Left lobe of liver (tissue), 2 donors: ENCODE measurements around the gene ECD. TPM values are rescaled to one million over a fixed set of nuclear protein-coding genes. Genes with fewer than 3 reads are reported as not detected.
"Not testable (repeated sequence)": the region's sequence is repeated elsewhere in the genome, so short reads cannot be mapped to it uniquely, and the experiment has no call there.

ENCODE experiments used
- ATAC-seq: fragments of 200-7000 bp; cut with Tn5 transposase; one replicate; pipeline ENCODE4 v1.9.1; 2020; ENCODE audit warnings: mild to moderate bottlenecking, moderate library complexity
- DNase-seq: peaks from one replicate; pipeline ENCODE4 v3.0.0-alpha.2; 2020; ENCODE audit warnings: low spot score
- total RNA-seq: library from RNA; stranded (reverse); gene quantifications from one replicate; pipeline ENCODE4 v1.2.1, GENCODE V29; 2021
- donor health status: DM: no; HTN: no; CAD: no; lungs with moderate emphysema.
- donor health status: DM: no; HTN: yes; CAD: no.

ECD gene
- total RNA-seq, 1 donor from 2014 or later = 9.1 TPM

DNA sequence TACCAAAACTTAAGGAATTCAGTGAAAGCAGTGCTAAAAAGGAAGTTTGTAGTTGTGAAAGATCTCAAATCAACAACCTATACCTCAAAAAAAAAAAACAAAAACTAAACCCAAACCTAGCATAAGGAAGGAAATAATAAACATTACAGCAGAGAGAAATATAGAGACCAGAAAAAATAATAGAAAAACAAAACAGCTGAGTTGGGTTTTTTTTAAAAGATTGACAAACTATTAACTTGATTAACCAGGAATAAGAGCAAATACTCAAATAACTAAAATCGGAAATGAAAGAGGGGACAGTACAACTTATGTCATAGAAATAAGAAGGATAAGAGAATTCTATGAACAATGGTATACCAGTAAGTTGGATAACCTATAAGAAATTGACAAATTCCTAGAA, 6.7 kb downstream of the ECD start:
- ATAC-seq (no peak), DNase-seq (no peak)

DNA sequence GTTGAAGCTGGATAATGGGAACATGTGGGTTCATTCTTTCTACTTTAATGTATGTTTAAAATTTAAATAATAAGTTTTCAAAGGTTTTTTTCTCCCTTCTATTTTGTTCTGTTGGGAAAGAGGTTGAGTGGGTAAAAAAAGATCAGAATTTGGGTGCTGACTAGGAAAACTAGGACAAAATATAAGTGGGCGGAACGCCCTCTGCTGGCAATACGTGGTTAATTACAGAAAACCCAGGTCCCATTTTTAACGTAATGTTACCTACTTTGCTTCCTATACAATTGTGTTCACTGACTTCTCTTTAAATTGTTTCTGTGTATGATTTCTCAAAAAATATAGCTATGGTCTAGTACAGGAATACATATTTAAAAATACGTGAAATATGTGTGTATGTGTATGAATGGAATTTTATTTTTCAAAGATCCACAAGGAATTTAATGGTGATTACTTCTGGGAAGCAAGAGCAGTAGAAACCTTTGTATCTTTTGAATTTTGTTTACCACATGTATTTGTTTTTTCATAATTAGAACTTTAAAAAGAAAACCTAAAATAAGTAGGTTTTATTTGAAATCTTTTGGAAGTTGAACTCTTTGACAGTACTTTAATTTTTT, 8.7 kb downstream of the ECD start:
- ATAC-seq (peak; percentile 84), DNase-seq (peak; percentile 53)

DNA sequence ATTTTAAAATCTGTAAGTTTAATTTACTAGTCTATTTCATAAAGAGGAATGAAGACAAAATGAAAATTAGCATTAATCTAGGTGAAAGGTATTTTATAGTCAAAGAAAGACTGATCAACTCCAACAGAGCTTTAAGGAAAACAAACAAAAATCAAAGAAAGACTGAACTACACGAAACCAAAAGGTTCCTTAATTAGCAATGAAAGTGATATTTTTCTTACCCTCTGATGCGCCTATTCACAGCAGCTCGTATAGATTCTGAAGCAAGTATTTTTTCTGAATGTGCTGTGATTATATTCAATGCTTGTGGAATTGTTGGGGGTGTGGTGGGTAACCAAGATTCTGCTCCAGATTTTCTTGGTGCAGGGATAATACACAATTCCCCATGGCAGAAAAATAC, 11.8 kb downstream of the ECD start:
- DNase-seq = no peak
- ATAC-seq = no peak

DNA sequence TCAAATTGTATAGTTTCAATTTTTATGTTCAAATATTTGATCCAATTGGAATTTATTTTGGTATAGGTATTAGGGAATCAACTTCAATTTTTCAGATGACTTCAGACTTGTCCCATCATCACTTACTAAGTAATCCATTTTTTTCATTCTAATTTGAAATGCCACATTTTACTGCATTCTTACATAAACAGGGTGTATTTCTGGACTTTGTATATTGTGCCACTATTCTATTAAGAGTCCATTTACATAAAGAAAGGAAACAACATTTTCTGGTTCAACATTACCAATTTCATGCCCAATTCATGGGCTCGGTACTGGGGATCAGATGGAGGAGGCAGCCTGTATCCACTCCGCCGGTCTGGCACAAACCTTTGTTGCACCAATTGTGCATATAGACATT, 15.8 kb downstream of the ECD start:
- DNase-seq = no peak
- ATAC-seq = no peak

DNA sequence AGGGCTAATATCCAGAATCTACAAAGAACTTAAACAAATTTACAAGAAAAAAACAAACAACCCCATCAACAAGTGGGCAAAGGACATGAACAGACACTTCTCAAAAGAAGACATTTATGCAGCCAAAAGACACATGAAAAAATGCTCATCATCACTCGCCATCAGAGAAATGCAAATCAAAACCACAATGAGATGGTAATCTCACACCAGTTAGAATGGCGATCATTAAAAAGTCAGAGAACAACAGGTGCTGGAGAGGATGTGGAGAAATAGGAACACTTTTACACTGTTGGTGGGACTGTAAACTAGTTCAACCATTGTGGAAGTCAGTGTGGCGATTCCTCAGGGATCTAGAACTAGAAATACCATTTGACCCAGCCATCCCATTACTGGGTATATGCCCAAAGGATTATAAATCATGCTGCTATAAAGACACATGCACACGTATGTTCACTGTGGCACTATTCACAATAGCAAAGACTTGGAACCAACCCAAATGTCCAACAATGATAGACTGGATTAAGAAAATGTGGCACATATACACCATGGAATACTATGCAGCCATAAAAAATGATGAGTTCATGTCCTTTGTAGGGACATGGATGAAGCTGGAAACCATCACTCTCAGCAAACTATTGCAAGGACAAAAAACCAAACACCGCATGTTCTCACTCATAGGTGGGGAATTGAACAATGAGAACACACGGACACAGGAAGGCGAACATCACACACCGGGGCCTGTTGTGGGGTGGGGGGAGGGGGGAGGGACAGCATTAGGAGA, 17.0 kb downstream of the ECD start:
- not testable (repeated sequence) for DNase-seq, ATAC-seq

DNA sequence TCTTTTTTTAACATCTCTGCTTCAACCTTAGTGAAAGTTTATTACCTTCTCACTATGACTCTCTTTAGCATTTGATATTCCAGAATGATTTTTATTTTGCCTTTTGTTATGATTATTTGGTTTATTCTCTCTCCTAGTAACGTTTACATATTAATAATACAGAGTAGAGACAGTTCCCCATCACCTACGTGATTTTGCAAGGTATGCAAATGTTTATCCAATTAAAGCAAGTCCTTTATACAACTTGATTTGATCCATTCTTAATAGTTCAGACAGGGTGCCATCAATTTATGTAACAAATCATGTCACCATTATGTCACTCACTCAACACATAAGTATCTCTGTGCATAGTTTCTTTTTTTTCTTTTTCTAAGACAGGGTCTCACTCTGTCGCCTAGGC, 26.2 kb downstream of the ECD start:
- DNase-seq (no peak), ATAC-seq (no peak)

DNA sequence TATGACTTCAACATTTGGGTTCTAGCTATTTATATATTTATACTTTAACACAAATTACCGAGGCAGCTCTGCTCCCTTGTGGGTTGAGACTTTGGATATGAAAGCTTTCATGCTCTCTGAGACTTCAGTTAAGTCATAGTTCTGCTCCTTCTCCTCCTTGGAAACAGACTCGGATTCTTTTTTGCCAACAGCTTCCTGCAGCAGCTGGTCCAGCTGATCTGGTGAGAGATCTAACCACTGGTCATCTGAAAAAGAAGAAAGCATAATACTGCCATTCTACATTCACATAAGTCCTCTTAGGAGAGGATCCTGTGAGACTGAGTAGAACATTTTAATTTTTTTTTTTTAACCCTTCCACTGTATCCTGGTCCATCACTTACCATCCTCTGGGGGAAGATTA, 28.6 kb downstream of the ECD start:
- no peak for DNase-seq
- no peak for ATAC-seq

DNA sequence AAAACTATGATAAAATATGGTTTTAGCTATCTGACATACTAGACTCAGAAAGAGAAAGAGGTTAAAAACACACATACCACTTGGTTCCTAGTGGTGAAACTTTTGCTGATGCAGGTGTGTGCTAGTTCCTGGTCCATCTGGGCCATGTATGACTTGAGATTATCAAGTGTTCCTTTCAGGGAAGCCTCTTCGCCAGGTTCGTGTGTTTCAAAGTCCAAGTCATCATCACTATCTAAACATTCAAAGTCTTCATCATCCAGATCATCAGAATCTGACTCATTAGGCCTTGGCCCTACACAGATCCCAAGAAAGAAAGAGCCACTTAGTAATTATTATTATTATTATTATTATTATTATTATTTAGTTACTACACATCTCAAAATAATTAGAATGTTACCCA, 31.2 kb downstream of the ECD start:
- ATAC-seq = no peak
- no peak for DNase-seq

DNA sequence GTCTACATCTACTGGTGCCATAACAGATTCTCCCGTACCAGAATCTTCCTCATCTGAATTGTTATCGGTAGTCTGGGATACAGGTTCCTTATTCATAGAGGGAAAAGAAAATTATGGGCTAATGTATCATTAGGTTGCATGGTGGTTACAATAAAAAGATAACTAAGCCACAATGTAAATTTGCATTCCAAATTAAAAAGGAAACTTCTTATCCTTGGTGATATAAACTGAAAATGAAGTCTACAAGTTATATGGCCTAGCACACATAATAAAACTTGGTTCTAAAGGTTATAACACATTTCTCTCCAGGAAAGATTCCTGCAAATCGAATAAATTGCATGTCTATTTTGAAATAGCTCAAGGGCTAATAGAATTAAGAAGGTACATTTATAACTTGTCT, 33.1 kb downstream of the ECD start:
- ATAC-seq = no peak
- DNase-seq = no peak

DNA sequence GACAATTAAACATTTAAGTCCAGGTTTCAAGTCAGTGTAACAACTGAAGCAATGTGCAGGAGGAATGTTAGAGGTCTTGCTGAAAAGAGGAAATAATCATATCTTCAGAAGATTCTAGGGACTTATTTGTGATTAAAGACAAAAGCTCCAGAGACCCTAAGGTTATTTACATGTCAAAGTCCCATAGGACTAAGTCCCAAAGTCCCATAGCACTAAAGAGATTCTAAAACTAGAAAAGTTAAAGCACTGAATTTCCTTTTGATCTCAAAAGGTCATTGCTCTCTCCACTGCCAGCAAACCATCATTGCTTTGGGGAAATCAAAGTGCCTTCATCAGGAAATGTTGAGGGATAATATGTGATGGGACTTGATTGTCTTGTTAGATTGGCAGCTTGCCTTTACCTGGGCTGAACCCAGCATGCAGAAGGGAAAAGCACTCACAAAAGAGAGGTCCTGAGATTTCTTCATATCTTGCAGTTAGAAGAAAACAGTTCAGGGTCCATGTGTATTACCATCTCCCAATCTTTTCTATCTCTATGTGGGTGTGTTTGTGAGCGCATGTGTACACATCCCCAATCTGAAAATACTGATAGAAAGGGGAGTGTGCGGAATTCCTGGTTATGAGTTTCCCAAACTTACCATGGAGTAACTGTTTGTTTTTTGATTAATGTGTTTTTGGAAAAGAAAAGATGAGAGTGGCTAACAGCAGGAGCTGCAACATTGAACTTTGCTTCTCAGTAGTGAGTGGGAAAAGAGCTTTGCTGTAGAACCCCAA, 35.7 kb downstream of the ECD start:
- ATAC-seq (peak; percentile 76), DNase-seq (no peak)

DNA sequence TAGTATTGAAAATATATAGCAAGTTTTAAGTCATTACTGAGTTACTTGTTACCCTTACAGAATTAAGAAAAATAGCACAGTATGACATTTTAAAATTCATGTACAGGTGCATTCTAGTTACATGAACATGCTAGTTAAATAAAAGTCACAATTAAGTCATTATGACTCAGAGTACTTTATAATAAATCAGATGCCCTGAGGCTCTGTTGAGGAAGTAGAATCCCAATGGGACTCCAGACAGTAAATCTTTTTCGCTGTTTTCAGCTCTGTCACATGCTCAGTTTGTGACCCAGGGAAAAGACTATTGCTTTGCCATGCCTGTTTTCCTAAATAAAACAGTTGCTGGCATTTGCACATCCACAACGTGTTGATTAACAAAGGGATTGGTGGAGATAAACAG, 36.5 kb downstream of the ECD start:
- DNase-seq (no peak), ATAC-seq (no peak)

DNA sequence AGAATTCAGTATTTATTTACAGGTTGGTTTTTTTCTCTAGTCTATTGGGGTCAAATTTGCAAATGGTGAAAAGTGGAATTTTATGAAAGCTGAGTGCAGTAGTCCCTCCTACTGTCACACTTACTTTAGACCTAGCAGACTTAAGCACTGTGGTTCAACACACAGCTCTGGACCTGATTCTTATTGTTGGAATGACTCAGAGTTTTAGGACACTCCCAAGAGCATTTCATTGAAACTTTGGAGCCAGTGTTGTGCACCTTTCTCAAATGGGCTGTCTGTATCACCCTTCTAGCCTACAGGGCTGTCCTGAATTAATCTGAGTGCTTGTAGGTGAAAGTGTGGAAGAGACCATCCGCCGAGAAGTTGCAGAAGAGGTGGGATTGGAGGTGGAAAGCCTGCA, 41.5 kb downstream of the ECD start:
- DNase-seq (no peak), ATAC-seq (no peak)

DNA sequence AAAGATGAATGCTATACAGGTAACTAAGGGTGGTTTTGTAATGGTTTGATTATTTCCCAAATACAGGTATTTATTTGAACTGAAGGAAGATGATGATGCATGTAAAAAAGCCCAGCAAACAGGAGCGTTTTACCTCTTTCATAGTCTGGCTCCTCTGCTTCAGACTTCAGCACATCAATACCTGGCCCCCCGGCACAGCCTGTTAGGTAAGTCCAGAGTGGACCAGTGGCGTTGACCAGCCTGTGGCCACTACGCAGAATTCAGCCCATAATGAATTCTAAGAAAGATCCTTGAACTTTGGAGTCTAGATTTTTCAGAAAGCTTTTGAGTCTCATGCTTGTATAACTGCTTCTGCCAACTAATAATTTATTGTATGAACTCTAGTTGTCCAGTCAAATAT, 47.9 kb downstream of the ECD start:
- ATAC-seq = peak; percentile 66
- no peak for DNase-seq

DNA sequence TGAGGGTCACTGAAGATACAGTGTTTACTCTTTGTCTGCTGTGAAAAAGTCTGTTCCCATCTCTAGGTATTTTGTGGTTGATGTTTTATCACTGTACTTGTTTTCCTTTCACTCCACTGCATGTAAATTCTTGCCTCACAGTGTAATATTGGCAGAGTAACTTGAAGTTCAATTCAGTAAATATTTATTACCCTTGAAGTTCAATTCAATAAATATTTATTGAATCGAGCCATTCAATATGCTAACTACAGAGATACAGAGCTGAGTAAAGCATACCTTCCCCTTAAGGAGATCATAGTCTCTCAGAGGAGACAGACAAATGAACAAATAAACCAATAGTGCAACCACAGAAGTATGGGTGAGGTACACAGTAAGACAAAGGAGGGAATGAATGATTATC, 48.4 kb downstream of the ECD start:
- no peak for DNase-seq
- peak; percentile 61 for ATAC-seq

DNA sequence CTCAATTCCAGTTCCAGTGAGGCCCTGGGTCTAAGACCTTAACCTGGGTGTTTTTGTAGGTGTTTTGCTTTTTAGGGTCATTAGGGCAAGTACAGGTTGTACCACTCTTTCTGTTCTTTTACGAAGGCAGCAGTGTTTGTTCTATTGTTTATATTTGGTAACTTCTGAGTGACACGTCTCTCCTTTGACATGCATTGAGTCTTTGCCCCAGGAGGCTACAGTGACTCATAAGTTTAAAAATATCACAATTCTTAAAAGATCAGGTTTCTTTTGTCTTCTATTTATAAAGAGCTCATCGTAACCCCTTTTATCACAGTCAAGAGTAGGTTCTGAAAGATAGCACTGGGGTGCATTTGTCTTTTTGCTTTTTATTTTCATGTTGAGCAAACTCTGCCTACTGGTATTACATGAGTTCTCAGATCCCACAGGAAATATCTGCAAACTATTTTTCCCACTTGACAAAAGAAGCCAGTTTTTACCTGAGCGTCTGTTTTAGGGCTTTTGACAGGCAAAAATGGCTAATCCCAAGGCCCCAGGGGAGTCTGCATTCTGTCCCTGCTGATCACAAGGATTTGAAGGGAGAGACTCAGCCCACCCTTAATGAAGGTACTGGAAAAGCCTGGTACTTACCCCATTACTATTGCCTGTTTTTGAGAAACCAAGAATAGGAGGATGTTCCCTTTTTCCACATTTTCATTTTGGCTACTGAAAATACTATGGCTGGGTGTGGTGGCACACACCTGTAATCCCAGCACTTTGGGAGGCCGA, 49.6 kb downstream of the ECD start:
- peak; percentile 52 for ATAC-seq
- no peak for DNase-seq

DNA sequence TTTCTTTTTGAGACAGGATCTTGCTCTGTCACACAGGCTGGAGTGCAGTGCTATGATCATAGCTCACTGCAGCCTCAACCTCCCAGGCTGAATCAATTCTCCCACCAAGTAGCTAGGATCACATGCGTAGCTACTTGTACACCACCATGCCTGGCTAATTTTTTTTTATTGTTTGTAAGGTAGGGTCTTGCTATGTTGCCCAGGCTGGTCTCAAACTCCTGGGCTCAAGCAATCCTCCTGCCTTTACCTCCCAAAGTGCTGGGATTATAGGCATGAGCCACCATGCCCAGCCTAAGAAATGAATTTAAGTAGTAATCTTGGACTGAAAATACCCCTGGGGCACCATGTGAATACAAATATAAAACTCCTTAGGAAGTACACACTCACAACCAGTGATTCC, 51.8 kb downstream of the ECD start:
- ATAC-seq (no peak), DNase-seq (no peak)

DNA sequence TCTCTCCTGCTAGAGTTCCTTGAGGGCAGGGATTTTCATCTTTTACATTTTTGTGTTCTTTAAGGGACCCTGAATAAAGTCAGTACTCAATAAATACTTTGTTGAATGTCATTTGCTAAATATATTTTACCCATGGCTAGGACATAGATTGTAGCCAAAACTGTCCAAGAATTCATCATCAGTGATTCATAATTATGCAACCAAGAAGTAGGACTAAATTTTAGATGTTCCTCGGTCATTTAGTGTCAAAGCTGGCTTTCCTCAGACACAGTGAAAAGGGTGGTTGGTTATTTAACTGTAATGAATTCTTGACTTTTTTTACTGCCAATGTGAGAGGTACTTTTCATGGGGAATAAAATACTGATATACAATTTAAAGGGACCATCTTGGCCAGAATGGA, 54.3 kb downstream of the ECD start:
- ATAC-seq (no peak), DNase-seq (no peak)

DNA sequence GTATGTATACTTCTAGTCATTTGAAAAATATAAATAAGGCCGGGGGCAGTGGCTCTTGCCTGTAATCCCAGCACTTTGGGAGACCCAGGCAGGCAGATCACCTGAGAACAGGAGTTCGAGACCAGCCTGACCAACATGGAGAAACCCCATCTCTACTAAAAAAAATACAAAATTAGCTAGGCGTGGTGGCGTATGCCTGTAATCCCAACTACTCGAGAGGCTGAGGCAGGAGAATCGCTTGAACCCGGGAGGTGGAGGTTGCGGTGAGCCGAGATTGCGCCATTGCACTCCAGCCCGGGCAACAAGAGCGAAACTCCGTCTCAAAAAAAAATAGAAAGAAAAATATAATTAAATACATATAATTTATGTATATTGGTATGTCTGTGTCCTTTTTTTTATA, 55.8 kb downstream of the ECD start:
- DNase-seq, ATAC-seq: not testable (repeated sequence)

DNA sequence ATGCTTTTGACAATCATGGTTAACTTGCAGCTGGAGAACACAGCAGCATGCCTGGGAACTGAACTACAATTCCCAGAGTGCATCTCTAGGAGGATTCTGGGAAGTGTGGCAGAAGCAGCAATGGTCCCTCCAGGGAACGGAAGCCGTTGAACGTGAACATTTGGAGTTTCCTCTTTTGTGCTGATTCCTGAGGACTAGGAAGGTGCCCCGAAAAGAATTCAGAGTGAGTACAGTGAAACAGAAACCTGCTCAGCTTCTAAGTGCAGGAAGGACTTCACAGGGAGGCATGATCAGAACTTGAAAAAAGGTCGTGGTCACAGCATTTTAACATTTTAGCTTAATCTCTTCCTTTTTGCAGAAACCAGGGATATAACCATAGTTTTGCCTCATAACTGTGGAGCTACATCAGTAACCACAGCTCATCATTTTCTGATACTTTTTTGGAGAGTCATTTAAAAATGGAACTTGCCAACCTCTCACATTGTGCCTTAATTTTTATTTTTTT, 57.4 kb downstream of the ECD start, which contains the start of gene NUDT13:
TSS of gene NUDT13 (plus strand) at position 111 of the 505 bp plus-strand sequence. CDS start 3,911 bp downstream, outside the sequence.
- DNase-seq = peak; percentile 80
- ATAC-seq = peak; percentile 98

DNA sequence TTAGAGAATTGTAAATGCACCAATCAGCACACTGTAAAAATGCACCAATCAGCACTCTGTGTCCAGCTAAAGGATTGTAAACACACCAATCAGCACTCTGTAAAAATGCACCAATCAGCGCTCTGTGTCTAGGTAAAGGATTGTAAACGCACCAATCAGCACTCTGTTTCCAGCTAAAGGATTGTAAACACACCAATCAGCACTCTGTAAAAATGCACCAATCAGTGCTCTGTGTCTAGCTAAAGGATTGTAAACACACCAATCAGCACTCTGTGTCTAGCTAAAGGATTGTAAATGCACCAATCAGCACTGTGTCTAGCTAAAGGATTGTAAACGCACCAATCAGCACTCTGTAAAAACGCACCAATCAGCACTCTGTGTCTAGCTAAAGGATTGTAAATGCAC, 58.6 kb downstream of the ECD start:
- not testable (repeated sequence) for DNase-seq, ATAC-seq

DNA sequence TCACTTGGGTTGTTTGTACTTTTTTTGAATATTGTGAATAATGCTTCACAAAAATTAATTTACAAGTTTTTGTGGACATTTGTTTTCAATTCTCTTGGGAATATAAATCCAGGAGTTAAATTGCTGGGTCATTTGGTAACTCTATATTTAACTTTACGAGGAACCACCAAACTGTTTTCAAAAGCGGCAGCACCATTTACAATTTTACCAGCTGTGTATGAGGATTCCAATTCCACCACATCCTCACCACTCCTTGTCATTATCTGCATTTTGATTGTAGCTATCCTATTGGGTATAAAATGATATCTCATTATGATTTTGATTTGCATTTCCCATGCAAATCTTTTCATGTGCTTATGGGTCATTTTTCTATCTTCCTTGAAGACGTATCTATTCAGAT, 61.5 kb downstream of the ECD start:
- DNase-seq (no peak), ATAC-seq (no peak)
